Measurements from ENCODE around the gene VCL.
"Not testable (repeated sequence)": the region's sequence is repeated elsewhere in the genome, so short reads cannot be mapped to it uniquely, and the experiment has no call there.

Gene VCL

DNA sequence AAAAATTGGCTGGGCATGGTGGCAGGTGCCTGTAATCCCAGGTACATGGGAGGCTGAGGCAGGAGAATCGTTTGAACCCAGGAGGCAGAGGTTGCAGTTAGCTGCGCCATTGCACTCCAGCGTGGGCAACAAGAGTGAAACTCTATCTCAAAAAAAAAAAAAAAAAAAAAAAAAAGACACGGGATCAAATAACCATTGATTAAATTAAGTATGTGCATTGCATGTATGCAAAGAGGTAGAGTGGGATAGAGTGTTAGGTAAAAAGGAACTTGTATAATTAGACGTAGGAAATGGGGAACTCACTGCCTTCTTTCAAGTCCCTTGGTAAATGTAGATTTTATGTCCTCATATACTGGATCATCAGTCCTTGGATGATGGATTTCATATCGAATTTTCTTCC lies 13.1 kb downstream of the VCL start:
- no peak for DNase-seq

DNA sequence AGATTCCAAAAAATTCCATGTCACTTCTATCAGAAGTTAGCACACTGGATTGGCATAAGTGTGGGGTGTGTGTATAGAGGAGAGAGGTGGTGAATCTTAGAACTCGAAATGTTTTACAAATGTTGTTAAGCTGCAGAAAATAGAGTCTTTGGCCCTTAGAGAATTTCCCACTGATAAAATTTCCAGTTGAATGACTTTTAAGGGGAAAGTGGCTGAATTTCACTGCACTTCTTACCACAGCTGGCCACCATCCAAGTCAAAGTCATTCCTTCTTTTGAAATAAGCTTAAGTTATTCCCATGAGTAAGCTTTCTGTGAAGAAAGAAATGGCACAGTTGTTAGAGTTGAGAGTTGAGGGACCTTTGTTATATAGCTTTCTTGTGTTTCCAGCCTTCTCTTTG lies 13.9 kb downstream of the VCL start:
- peak; percentile 91 for DNase-seq

- DNase-seq = no peak
These were observed 14.6 kb downstream of the VCL start for GRCh38 chr10:74012480-74012879.

DNA sequence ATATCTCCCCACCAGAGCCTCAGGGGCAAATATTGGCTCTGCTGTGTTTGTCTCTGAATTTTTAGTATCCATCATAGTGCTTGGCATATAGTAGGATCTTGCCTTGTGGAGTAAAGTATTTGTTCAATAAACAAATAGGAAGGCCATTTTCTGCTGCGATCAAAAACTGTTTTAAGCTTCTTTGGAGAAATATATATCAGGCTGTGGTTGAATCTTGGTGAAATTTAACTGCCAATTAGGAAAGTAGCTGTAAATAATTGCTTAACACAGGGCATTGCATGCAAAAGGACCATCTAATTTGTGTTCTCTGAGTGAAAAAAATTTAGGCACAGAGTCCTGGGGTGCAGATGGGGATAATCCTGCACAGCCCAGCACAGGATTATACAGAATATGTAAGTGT lies 15.1 kb downstream of the VCL start:
- DNase-seq = no peak

DNA sequence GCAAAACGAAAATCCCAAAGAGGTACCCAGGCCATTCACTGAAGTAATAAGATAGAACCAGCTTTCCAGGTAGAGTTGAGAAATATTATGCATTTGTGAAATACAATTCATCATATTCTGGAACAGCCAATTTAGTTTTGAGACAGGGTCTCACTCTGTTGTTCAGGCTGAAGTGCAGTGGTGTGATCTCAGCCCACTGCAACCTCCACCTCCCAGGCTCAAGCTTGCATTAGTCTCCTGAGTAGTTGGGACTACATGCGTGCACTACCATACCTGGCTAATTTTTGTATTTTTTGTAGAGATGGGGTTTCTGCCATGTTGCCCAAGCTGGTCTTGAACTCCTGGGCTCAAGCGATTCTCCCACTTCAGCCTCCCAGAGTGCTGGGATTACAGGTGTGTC lies 16.7 kb downstream of the VCL start:
- DNase-seq = not testable (repeated sequence)

GRCh38 chr10:74018241-74018640 lies 20.3 kb downstream of the VCL start:
- DNase-seq = no peak

DNA sequence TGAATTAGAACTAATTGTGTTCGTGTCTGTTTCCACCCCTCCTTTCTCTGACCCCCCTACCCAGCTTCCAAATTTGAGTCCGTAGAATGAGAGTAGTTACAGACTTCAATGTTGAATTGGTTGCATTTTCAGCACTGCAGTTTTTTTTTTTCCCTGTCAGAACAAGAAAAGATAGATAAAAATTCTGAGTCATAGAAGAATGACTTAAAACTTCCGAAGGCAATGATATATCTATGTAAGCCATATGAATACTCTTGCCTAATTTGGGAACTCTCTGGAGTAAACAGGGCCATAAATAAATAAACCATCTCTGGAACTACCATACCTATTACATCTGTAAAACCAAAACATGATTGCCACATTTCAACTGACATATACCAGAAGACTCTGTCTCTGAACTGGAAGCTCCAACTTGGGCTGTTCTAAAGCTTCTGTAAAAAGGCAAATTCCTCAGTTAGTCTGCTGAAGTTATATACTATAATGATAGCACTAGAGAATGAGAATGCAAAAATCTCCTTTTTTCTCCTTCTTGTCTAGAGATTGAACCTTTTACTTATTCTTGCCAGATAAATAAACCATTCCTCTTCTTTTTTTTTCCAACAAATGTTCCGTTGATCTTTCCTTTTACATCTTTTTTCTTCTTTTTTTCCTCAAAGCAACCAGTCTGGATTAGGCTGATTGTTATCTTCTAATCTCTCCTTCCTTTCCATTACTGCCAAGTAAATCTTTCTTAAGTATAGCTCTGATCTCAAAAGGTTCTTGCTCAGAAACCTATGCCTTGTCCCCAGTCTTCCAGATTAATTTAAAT lies 23.5 kb downstream of the VCL start:
- DNase-seq = peak; percentile 69

DNA sequence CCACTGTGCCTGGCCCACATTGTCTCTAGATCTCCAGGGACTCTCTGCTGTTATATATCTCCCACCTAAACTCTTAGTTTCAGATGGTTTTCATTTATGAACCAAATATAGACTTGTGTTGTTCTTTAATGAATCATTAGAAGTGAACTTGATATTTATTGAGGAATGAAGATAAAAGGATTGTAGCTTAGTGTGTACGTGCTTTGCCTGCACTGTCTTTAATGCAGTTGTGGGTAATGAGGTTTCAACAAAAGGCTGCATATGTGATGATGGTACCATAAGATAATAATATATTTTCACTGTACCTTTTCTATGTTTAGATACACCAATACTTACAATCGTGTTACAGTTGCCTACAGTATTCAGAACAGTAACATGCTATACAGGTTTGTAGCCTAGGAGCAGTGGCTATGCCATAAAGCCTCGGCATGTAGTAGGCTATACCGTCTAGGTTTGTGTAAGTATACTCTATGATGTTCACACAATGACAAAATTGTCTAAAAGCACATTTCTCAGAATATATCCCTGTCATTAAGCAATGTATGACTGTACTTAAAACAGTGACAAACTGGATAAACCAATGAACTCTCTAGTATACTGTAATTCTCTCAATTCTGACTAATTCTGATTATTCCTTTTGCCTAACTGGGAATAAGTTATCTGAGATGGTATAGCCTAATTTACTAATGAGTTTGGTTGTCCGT lies 25.2 kb downstream of the VCL start:
- DNase-seq = peak; percentile 28

- no peak for DNase-seq
These were observed 26.7 kb downstream of the VCL start for GRCh38 chr10:74024600-74024999.

GRCh38 chr10:74025380-74025978 lies 27.6 kb downstream of the VCL start:
- DNase-seq = no peak

DNA sequence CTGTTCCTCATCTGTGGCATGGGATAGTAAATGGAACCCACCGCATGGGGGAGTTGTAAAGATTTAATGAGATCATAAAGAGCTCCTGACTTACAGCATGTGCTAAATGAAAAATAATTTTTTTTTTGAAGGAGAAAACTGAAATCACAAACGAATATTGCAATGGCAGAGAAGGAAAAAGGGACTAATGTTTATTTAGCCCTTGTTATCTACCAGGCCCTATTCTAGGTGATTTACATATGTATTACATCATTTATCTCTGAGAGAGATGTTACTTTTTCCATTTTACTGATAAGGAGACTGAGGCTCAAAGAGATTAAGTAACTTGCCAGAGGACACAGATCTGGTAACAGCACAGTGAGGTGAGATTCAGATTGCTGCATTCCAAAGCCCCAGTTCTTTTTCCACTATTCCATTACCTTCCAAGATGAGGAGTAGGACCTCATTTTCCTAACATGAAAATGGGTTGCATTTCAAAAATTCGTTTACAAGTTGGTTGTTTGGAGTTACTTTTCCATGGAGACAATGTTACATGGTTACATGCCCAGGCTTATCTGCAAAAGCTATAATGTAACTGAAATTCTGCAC lies 28.6 kb downstream of the VCL start:
- DNase-seq = no peak

GRCh38 chr10:74027702-74028101 lies 29.8 kb downstream of the VCL start:
- no peak for DNase-seq

- DNase-seq = no peak
These were observed 32.0 kb downstream of the VCL start for GRCh38 chr10:74029943-74030342.

GRCh38 chr10:74032208-74032607 lies 34.3 kb downstream of the VCL start:
- not testable (repeated sequence) for DNase-seq

DNA sequence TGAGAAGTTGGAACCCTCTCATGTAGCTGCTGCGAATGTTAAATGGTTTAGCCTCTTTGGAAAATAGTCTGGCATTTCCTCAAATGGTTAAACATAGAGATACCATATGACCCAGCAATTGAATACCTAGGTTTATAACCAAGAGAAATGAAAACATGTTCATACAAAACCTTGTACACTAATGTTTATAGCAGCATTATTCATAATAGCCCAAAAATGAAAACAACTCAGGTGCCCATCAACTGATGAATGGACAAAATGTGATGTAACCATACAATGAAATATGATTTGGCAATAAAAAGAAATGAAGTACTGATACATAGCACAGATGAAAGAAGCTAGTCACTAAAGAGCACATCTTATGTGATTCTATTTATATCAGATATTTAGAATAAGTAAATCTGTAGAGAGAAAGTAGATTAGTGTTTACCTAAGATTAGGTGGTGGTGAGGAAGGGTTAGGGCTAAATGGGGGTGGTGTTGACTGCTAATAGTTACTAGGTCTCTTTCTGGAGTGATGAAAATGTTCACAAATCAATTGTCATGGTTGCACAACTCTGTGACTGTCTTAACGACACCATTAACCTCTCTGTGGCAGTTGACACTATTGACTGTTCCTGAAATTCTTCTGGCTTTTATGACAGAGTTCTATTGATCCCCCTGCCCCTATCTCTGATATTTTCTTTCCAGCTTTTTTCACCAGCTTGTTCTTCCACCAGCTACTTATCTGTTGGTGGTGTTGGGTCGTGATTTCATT lies 35.2 kb downstream of the VCL start:
- DNase-seq = no peak

- DNase-seq = no peak
These were observed 35.8 kb downstream of the VCL start for GRCh38 chr10:74033702-74034101.

DNA sequence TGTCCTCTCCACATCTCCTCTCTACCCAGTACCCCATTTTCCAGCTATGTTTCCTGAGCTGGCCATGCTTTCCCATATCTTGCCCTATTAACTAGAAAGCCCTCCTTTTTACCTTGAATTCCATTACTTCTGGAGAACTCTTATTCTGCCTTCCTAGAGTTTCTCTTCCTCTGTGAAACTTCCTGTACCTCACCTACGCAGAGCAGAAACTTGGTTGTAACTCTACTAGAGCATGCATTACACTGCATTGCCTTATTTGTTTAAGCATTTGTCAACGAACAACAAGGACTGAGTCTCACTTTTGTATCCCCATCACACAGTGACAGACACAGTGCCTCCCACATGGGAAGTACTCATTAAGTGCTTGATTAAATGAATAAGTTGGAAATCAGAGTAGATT lies 36.4 kb downstream of the VCL start:
- DNase-seq = no peak

DNA sequence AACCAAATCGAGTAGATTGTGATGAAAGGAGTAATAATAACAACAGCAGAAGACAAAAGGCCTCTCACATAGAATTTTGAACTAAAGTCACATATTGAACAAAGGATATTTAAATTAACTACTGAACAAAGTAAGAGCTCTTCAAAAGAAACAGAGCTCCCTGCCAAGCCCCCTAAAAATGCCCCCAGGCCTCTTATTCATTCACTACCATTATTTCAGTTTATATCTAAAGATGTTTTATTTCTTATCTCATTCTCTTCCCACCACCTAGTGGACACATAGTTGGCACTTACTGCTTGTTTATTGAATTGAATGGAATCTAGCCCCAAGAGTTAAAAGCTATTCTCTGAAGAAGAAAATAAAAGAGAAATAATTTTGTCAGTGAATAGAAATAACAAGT lies 37.4 kb downstream of the VCL start:
- DNase-seq = no peak

GRCh38 chr10:74036474-74036873 lies 38.6 kb downstream of the VCL start:
- no peak for DNase-seq

GRCh38 chr10:74039561-74040145 lies 41.7 kb downstream of the VCL start:
- peak; percentile 66 for DNase-seq

DNA sequence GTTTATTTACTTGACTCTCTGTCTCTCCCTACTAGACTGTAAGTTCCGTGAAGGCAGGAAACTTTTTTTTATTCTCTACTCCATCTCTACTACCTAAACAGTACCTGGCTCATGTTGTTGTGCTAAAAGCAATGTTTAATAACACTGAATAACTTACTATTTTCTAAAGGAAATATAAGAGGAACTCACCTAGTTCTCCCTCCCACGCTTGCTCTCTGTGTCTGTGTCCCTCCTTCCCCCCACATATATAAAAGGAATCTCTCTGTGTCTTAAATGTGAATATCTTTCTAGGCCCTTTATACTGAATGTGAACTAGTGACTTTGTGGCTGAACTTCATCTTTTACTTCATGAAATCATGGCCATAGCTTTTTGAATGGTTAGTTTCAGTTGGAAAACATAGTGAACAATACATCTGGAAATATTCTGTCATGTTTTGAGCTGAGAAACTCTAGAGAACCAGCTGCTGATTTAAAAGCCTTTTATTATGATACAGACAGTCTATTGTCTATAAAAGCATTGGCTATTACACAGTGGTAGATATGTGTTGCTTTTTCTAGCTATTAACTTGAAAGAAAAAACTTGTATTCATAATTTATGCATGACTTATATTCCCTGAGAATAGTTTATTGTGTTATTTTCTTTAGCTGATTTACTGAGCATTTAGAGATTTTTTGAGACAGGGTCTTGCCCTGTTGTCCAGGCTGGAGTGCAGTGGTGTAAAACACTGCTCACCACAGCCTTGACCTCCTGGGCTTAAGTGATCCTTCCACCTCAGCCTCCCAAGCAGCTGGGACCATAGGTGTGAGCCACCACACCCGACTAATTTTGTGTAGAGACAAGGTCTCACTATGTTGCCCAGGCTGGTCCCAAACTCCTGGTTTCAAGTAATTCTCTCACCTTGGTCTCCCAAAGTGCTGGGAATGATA lies 42.5 kb downstream of the VCL start:
- DNase-seq = no peak

Data from fibroblast of upper back skin (primary cell).